Common myeloid progenitor, CD34-positive (primary cell): ENCODE results near the gene MCUB.

Experiments
- CTCF ChIA-PET: fragments of 350-600 bp; sonication (Branson Sonifier 250); formaldehyde crosslinking; loops from one replicate; lab custom pipeline; 2021; ENCODE audit warnings: antibody characterized with exemption; lab: Charles Lee
- POLR2A ChIA-PET: fragments of 350-600 bp; sonication (Branson Sonifier 250); formaldehyde crosslinking; loops from one replicate; lab custom pipeline; 2021; ENCODE audit warnings: antibody characterized with exemption; lab: Charles Lee
- DNase-seq, 3 donors: peaks; one replicate each; pipeline versions ENCODE4 v3.0.0 to v3.0.0-alpha.2; 2013
- H3K27ac ChIP-seq, 2 experiments: 1 replicate in 1 of 2; 2 replicates in 1 of 2; pipeline ENCODE4 v1.7.0; 2013; ENCODE audit warnings: inconsistent platforms in 2 of 2, low read length in 2 of 2, mild to moderate bottlenecking in 2 of 2, low read depth in 1 of 2, moderate library complexity in 1 of 2; ENCODE audit not compliant: severe bottlenecking in 2 of 2, insufficient read depth in 1 of 2, poor library complexity in 1 of 2
- H3K27me3 ChIP-seq, 5 experiments: replicated peaks in 2 of 5; 1 replicate in 3 of 5; 2 replicates in 2 of 5; pipeline versions ENCODE4 v1.6.1 to v1.7.0; 2013; ENCODE audit warnings: low read length in 4 of 5, mild to moderate bottlenecking in 2 of 5, moderate library complexity in 2 of 5, inconsistent platforms in 1 of 5; ENCODE audit not compliant: insufficient read depth in 5 of 5, control insufficient read depth in 4 of 5
- H3K36me3 ChIP-seq, 4 experiments: 1 replicate in 2 of 4; 2 replicates in 2 of 4; pipeline versions ENCODE4 v1.6.1 to v1.7.0; 2013; ENCODE audit warnings: low read length in 3 of 4, control low read depth in 1 of 4, mild to moderate bottlenecking in 1 of 4; ENCODE audit not compliant: control insufficient read depth in 4 of 4, insufficient read depth in 4 of 4
- H3K4me1 ChIP-seq, 4 experiments: 1 replicate in 3 of 4; 2 replicates in 1 of 4; pipeline versions ENCODE4 v1.6.1 to v1.7.1; 2013; ENCODE audit warnings: low read length in 3 of 4, mild to moderate bottlenecking in 3 of 4, control low read depth in 1 of 4, inconsistent platforms in 1 of 4, moderate library complexity in 1 of 4; ENCODE audit not compliant: control insufficient read depth in 4 of 4, insufficient read depth in 4 of 4; ENCODE audit errors: control extremely low read depth in 1 of 4
- H3K4me3 ChIP-seq, 7 experiments: 1 replicate in 4 of 7; 2 replicates in 3 of 7; pipeline versions ENCODE4 v1.5.1 to v1.7.0; 2013; ENCODE audit warnings: mild to moderate bottlenecking in 7 of 7, low read length in 6 of 7, moderate library complexity in 6 of 7, inconsistent platforms in 2 of 7, low read depth in 2 of 7, control low read depth in 1 of 7; ENCODE audit not compliant: insufficient read depth in 4 of 7, control insufficient read depth in 1 of 7; ENCODE audit errors: extremely low read depth in 1 of 7
- H3K9me3 ChIP-seq, 5 experiments: 1 replicate in 4 of 5; 2 replicates in 1 of 5; pipeline versions ENCODE4 v1.6.1 to v1.7.1; 2013; ENCODE audit warnings: low read length in 4 of 5, mild to moderate bottlenecking in 2 of 5, inconsistent platforms in 1 of 5, low read depth in 1 of 5, moderate library complexity in 1 of 5; ENCODE audit not compliant: control insufficient read depth in 4 of 5, insufficient read depth in 2 of 5; ENCODE audit errors: control extremely low read depth in 1 of 5
- WGBS: methylation state at CpG from one replicate; pipeline ENCODE4 v1.1.5; 2013; ENCODE audit not compliant: insufficient coverage; 5-methylcytosine and 5-hydroxymethylcytosine counted together

Gene MCUB

GRCh38 chr4:109607976-109608375, 47.9 kb downstream of the MCUB start:
- peak in 2 of 3 donors; percentile 24 to 28 for DNase-seq
- peaks cover 0 to 12% (median 1%) of the 10 kb centered on the region in 4 experiments for H3K36me3 ChIP-seq
- no peak overlapping the region for H3K4me3 ChIP-seq
- ChIA-PET POLR2A (no interaction called here), CTCF (interaction anchor here (1.1 kb wide), 1 partner anchor 9 kb away, joined by 3 read pairs; no protein-coding TSS in a partner anchor)
- H3K4me1 ChIP-seq = peaks cover 0 to 4% (median 0%) of the 10 kb centered on the region in 4 experiments
- H3K27ac ChIP-seq = no peak overlapping the region
- H3K27me3 ChIP-seq = no peaks in the 10 kb centered on the region
- H3K9me3 ChIP-seq = peaks cover 3 to 42% (median 14%) of the 10 kb centered on the region in 5 experiments

GRCh38 chr4:109608879-109609278, 48.8 kb downstream of the MCUB start:
- 100% methylated on average over 1 of the region's 1 CpG for WGBS
- H3K9me3 ChIP-seq = peaks cover 3 to 39% (median 8%) of the 10 kb centered on the region in 5 experiments
- H3K27me3 ChIP-seq = no peaks in the 10 kb centered on the region
- ChIA-PET CTCF (no interaction called here), POLR2A (no interaction called here)
- H3K36me3 ChIP-seq = peaks cover 0 to 10% (median 3%) of the 10 kb centered on the region in 4 experiments
- H3K27ac ChIP-seq = no peak overlapping the region
- H3K4me3 ChIP-seq = no peak overlapping the region
- no peak for DNase-seq
- peaks cover 0 to 4% (median 0%) of the 10 kb centered on the region in 4 experiments for H3K4me1 ChIP-seq

- H3K27ac ChIP-seq = no peak overlapping the region
- no peak overlapping the region for H3K4me3 ChIP-seq
- H3K27me3 ChIP-seq = no peaks in the 10 kb centered on the region
- POLR2A ChIA-PET = no interaction called here
- WGBS = 50% methylated on average over 2 of the region's 2 CpGs
- H3K9me3 ChIP-seq = peaks cover 3 to 39% (median 8%) of the 10 kb centered on the region in 5 experiments
- no peak for DNase-seq
- H3K4me1 ChIP-seq = peaks cover 0 to 4% (median 0%) of the 10 kb centered on the region in 4 experiments
- H3K36me3 ChIP-seq = peaks cover 0 to 8% (median 3%) of the 10 kb centered on the region in 4 experiments
- CTCF ChIA-PET = no interaction called here
Observed at GRCh38 chr4:109609431-109609830, 49.4 kb downstream of the MCUB start.

GRCh38 chr4:109610489-109610888, 50.4 kb downstream of the MCUB start:
- ChIA-PET POLR2A (no interaction called here), CTCF (no interaction called here)
- no peak overlapping the region for H3K27ac ChIP-seq
- H3K9me3 ChIP-seq = peaks cover 3 to 37% (median 8%) of the 10 kb centered on the region in 5 experiments
- H3K27me3 ChIP-seq = no peaks in the 10 kb centered on the region
- DNase-seq = no peak
- H3K4me1 ChIP-seq = peaks cover 0 to 4% (median 0%) of the 10 kb centered on the region in 4 experiments
- peaks cover 0 to 8% (median 3%) of the 10 kb centered on the region in 4 experiments for H3K36me3 ChIP-seq
- 93% methylated on average over 3 of the region's 5 CpGs for WGBS
- H3K4me3 ChIP-seq = no peak overlapping the region

- peaks cover 0 to 4% (median 0%) of the 10 kb centered on the region in 4 experiments for H3K4me1 ChIP-seq
- no peak overlapping the region for H3K4me3 ChIP-seq
- peaks cover 3 to 37% (median 8%) of the 10 kb centered on the region in 5 experiments for H3K9me3 ChIP-seq
- H3K36me3 ChIP-seq = peaks cover 0 to 8% (median 3%) of the 10 kb centered on the region in 4 experiments
- DNase-seq = no peak
- ChIA-PET CTCF (interaction anchor here (1.7 kb wide), 1 partner anchor 14 kb away, joined by 5 read pairs; no protein-coding TSS in a partner anchor), POLR2A (no interaction called here)
- no peak overlapping the region for H3K27ac ChIP-seq
- no peaks in the 10 kb centered on the region for H3K27me3 ChIP-seq
Observed at GRCh38 chr4:109611045-109611646, 51.1 kb downstream of the MCUB start.

- H3K4me1 ChIP-seq = peaks cover 0 to 4% (median 0%) of the 10 kb centered on the region in 4 experiments
- H3K27me3 ChIP-seq = no peaks in the 10 kb centered on the region
- CTCF ChIA-PET = interaction anchor here (0.8 to 1.3 kb wide), 2 partner anchors 13 to 15 kb away, joined by 3 to 4 read pairs; no protein-coding TSS in a partner anchor
- peaks cover 0 to 8% (median 3%) of the 10 kb centered on the region in 4 experiments for H3K36me3 ChIP-seq
- no CpG with 5 or more reads among the region's 1 CpG for WGBS
- no peak overlapping the region for H3K4me3 ChIP-seq
- DNase-seq = no peak
- POLR2A ChIA-PET = no interaction called here
- H3K9me3 ChIP-seq = peaks cover 3 to 24% (median 7%) of the 10 kb centered on the region in 5 experiments
- H3K27ac ChIP-seq = no peak overlapping the region
Observed at GRCh38 chr4:109614015-109614414, 54.0 kb downstream of the MCUB start.

- Histone ChIP-seq H3K27me3 (no peaks in the 10 kb centered on the region), H3K9me3 (peaks cover 3 to 23% (median 6%) of the 10 kb centered on the region in 5 experiments), H3K4me1 (peaks cover 0 to 4% (median 0%) of the 10 kb centered on the region in 4 experiments), H3K36me3 (peaks cover 0 to 7% (median 3%) of the 10 kb centered on the region in 4 experiments), H3K27ac (no peak overlapping the region), H3K4me3 (no peak overlapping the region)
- 94% methylated on average over 3 of the region's 5 CpGs for WGBS
- CTCF ChIA-PET = interaction anchor here (0.8 kb wide), 1 partner anchor 15 kb away, joined by 3 read pairs; no protein-coding TSS in a partner anchor
- no peak for DNase-seq
- POLR2A ChIA-PET = no interaction called here
Observed at GRCh38 chr4:109614466-109614865, 54.4 kb downstream of the MCUB start.
